ENCODE results near the gene MTO1.

DNA sequence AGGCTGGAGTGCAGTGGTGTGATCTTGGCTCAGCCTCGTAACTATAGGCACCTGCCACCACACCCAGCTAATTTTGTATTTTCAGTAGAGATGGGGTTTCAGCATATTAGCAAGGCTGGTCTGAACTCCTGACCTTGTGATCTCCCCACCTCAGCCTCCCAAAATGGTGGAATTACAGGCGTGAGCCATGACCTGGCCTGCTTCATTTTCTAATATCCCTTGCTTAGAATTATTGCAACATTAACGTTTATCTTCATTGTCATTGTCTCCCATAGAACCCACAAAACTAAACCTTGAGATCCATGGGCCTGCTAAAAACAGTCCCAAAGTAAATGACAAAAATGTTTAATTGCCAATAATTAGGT, 53.2 kb downstream of the MTO1 start:
- no peak for TF ChIP-seq MAX (IDR thresholded peaks at IDR 0.05; ENCODE audit: low read depth)
- TF ChIP-seq TEAD4 (IDR thresholded peaks at IDR 0.05; ENCODE audit: borderline replicate concordance, insufficient read depth) = no peak
- no peak for TF ChIP-seq EP300 (IDR thresholded peaks at IDR 0.05; ENCODE audit: borderline replicate concordance in 1 of 2, low read depth in 1 of 2, low read length in 1 of 2)
- no peak; the same call in 1 of the 2 replicates for TF ChIP-seq POLR2AphosphoS5 (IDR thresholded peaks at IDR 0.05; ENCODE audit: low read depth, low read length)
- TF ChIP-seq, protein P1, sequence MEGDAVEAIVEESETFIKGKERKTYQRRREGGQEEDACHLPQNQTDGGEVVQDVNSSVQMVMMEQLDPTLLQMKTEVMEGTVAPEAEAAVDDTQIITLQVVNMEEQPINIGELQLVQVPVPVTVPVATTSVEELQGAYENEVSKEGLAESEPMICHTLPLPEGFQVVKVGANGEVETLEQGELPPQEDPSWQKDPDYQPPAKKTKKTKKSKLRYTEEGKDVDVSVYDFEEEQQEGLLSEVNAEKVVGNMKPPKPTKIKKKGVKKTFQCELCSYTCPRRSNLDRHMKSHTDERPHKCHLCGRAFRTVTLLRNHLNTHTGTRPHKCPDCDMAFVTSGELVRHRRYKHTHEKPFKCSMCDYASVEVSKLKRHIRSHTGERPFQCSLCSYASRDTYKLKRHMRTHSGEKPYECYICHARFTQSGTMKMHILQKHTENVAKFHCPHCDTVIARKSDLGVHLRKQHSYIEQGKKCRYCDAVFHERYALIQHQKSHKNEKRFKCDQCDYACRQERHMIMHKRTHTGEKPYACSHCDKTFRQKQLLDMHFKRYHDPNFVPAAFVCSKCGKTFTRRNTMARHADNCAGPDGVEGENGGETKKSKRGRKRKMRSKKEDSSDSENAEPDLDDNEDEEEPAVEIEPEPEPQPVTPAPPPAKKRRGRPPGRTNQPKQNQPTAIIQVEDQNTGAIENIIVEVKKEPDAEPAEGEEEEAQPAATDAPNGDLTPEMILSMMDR (IDR thresholded peaks at IDR 0.05) = no peak
- no peak for TF ChIP-seq RXRA (IDR thresholded peaks at IDR 0.05; ENCODE audit: borderline replicate concordance, low read depth)
- TF ChIP-seq, protein P2, sequence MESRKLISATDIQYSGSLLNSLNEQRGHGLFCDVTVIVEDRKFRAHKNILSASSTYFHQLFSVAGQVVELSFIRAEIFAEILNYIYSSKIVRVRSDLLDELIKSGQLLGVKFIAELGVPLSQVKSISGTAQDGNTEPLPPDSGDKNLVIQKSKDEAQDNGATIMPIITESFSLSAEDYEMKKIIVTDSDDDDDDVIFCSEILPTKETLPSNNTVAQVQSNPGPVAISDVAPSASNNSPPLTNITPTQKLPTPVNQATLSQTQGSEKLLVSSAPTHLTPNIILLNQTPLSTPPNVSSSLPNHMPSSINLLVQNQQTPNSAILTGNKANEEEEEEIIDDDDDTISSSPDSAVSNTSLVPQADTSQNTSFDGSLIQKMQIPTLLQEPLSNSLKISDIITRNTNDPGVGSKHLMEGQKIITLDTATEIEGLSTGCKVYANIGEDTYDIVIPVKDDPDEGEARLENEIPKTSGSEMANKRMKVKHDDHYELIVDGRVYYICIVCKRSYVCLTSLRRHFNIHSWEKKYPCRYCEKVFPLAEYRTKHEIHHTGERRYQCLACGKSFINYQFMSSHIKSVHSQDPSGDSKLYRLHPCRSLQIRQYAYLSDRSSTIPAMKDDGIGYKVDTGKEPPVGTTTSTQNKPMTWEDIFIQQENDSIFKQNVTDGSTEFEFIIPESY (IDR thresholded peaks at IDR 0.05; ENCODE audit: borderline replicate concordance, low read depth) = no peak
- TF ChIP-seq ELF1 (IDR thresholded peaks at IDR 0.05) = no peak
- TF ChIP-seq CHD2 (IDR thresholded peaks at IDR 0.05; ENCODE audit: low read length, partially characterized antibody) = no peak
- no peak for TF ChIP-seq EZH2phosphoT487 (IDR thresholded peaks at IDR 0.05; ENCODE audit: borderline replicate concordance, low read depth)
- no peak for TF ChIP-seq MEF2A (IDR thresholded peaks at IDR 0.05; ENCODE audit: borderline replicate concordance, low read depth)
- TF ChIP-seq RAD21 (IDR thresholded peaks at IDR 0.05; ENCODE audit: low read length) = no peak
- TF ChIP-seq, protein P3, sequence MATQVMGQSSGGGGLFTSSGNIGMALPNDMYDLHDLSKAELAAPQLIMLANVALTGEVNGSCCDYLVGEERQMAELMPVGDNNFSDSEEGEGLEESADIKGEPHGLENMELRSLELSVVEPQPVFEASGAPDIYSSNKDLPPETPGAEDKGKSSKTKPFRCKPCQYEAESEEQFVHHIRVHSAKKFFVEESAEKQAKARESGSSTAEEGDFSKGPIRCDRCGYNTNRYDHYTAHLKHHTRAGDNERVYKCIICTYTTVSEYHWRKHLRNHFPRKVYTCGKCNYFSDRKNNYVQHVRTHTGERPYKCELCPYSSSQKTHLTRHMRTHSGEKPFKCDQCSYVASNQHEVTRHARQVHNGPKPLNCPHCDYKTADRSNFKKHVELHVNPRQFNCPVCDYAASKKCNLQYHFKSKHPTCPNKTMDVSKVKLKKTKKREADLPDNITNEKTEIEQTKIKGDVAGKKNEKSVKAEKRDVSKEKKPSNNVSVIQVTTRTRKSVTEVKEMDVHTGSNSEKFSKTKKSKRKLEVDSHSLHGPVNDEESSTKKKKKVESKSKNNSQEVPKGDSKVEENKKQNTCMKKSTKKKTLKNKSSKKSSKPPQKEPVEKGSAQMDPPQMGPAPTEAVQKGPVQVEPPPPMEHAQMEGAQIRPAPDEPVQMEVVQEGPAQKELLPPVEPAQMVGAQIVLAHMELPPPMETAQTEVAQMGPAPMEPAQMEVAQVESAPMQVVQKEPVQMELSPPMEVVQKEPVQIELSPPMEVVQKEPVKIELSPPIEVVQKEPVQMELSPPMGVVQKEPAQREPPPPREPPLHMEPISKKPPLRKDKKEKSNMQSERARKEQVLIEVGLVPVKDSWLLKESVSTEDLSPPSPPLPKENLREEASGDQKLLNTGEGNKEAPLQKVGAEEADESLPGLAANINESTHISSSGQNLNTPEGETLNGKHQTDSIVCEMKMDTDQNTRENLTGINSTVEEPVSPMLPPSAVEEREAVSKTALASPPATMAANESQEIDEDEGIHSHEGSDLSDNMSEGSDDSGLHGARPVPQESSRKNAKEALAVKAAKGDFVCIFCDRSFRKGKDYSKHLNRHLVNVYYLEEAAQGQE (IDR thresholded peaks at IDR 0.05; ENCODE audit: low read depth, low read length) = no peak
- no peak for TF ChIP-seq RCOR1 (IDR thresholded peaks at IDR 0.05; ENCODE audit: low read length)
